Measurements from ENCODE around the gene DSC2.

Gene DSC2

GRCh38 chr18:31112804-31113203 lies 10.6 kb upstream of the DSC2 start:
- no peaks in the 10 kb centered on the region for H3K4me1 ChIP-seq (ENCODE audit: control insufficient read depth, insufficient read depth, low read length)
- no peaks in the 10 kb centered on the region for H3K36me3 ChIP-seq (ENCODE audit: control insufficient read depth, insufficient read depth, low read length)
- no peaks in the 10 kb centered on the region for H3K27me3 ChIP-seq (ENCODE audit: control insufficient read depth, insufficient read depth, low read length)
- H3K27ac ChIP-seq (ENCODE audit: low read depth, low read length), result no peak overlapping the region
- H3K4me3 ChIP-seq (ENCODE audit: low read length), result no peak overlapping the region
- H3K9ac ChIP-seq (ENCODE audit: low read length), result no peak overlapping the region

GRCh38 chr18:31105733-31106132 lies 3.5 kb upstream of the DSC2 start:
- no peak overlapping the region for H3K4me3 ChIP-seq (ENCODE audit: low read length)
- H3K27me3 ChIP-seq (ENCODE audit: control insufficient read depth, insufficient read depth, low read length), result no peaks in the 10 kb centered on the region
- H3K4me1 ChIP-seq (ENCODE audit: control insufficient read depth, insufficient read depth, low read length), result no peaks in the 10 kb centered on the region
- H3K9ac ChIP-seq (ENCODE audit: low read length), result no peak overlapping the region
- H3K36me3 ChIP-seq (ENCODE audit: control insufficient read depth, insufficient read depth, low read length), result no peaks in the 10 kb centered on the region
- H3K27ac ChIP-seq (ENCODE audit: low read depth, low read length), result no peak overlapping the region

- Histone ChIP-seq H3K27me3 (ENCODE audit: control insufficient read depth, insufficient read depth, low read length) (no peaks in the 10 kb centered on the region), H3K9ac (ENCODE audit: low read length) (no peak overlapping the region), H3K4me1 (ENCODE audit: control insufficient read depth, insufficient read depth, low read length) (no peaks in the 10 kb centered on the region), H3K36me3 (ENCODE audit: control insufficient read depth, insufficient read depth, low read length) (no peaks in the 10 kb centered on the region), H3K27ac (ENCODE audit: low read depth, low read length) (no peak overlapping the region), H3K4me3 (ENCODE audit: low read length) (no peak overlapping the region)
These were observed 2.2 kb upstream of the DSC2 start for GRCh38 chr18:31104444-31104843.

- H3K27me3 ChIP-seq (ENCODE audit: control insufficient read depth, insufficient read depth, low read length), result no peaks in the 10 kb centered on the region
- H3K9ac ChIP-seq (ENCODE audit: low read length), result no peak overlapping the region
- no peak overlapping the region for H3K27ac ChIP-seq (ENCODE audit: low read depth, low read length)
- no peaks in the 10 kb centered on the region for H3K36me3 ChIP-seq (ENCODE audit: control insufficient read depth, insufficient read depth, low read length)
- H3K4me3 ChIP-seq (ENCODE audit: low read length), result no peak overlapping the region
- no peaks in the 10 kb centered on the region for H3K4me1 ChIP-seq (ENCODE audit: control insufficient read depth, insufficient read depth, low read length)
These were observed 1.2 kb upstream of the DSC2 start for GRCh38 chr18:31103423-31103822.

- no peaks in the 10 kb centered on the region for H3K4me1 ChIP-seq (ENCODE audit: control insufficient read depth, insufficient read depth, low read length)
These were observed 720 bp upstream of the DSC2 start for GRCh38 chr18:31102941-31103340.

GRCh38 chr18:31101183-31102024 lies 817 bp downstream of the DSC2 start:
- Histone ChIP-seq H3K9ac (ENCODE audit: low read length) (peak overlapping the region; percentile 49), H3K4me1 (ENCODE audit: control insufficient read depth, insufficient read depth, low read length) (no peaks in the 10 kb centered on the region), H3K36me3 (ENCODE audit: control insufficient read depth, insufficient read depth, low read length) (no peaks in the 10 kb centered on the region), H3K4me3 (ENCODE audit: low read length) (peak overlapping the region; percentile 73), H3K27me3 (ENCODE audit: control insufficient read depth, insufficient read depth, low read length) (no peaks in the 10 kb centered on the region), H3K27ac (ENCODE audit: low read depth, low read length) (peak overlapping the region; percentile 55)

More at GRCh38 chr18:31102941-31103340, 720 bp upstream of the DSC2 start:
- no peaks in the 10 kb centered on the region for H3K36me3 ChIP-seq (ENCODE audit: control insufficient read depth, insufficient read depth, low read length)
- H3K27ac ChIP-seq (ENCODE audit: low read depth, low read length), result no peak overlapping the region
- H3K9ac ChIP-seq (ENCODE audit: low read length), result no peak overlapping the region
- no peak overlapping the region for H3K4me3 ChIP-seq (ENCODE audit: low read length)
- H3K27me3 ChIP-seq (ENCODE audit: control insufficient read depth, insufficient read depth, low read length), result no peaks in the 10 kb centered on the region

GRCh38 chr18:31100436-31101182 lies 1.6 kb downstream of the DSC2 start:
- Histone ChIP-seq H3K27me3 (ENCODE audit: control insufficient read depth, insufficient read depth, low read length) (no peaks in the 10 kb centered on the region), H3K27ac (ENCODE audit: low read depth, low read length) (peak overlapping the region; percentile 55), H3K4me1 (ENCODE audit: control insufficient read depth, insufficient read depth, low read length) (no peaks in the 10 kb centered on the region), H3K9ac (ENCODE audit: low read length) (peak overlapping the region; percentile 49), H3K4me3 (ENCODE audit: low read length) (peak overlapping the region; percentile 73), H3K36me3 (ENCODE audit: control insufficient read depth, insufficient read depth, low read length) (no peaks in the 10 kb centered on the region)

- no peaks in the 10 kb centered on the region for H3K4me1 ChIP-seq (ENCODE audit: control insufficient read depth, insufficient read depth, low read length)
- no peak overlapping the region for H3K9ac ChIP-seq (ENCODE audit: low read length)
- H3K27me3 ChIP-seq (ENCODE audit: control insufficient read depth, insufficient read depth, low read length), result no peaks in the 10 kb centered on the region
- no peaks in the 10 kb centered on the region for H3K36me3 ChIP-seq (ENCODE audit: control insufficient read depth, insufficient read depth, low read length)
- H3K27ac ChIP-seq (ENCODE audit: low read depth, low read length), result no peak overlapping the region
- peak overlapping the region; percentile 73 for H3K4me3 ChIP-seq (ENCODE audit: low read length)
These were observed 2.6 kb downstream of the DSC2 start for GRCh38 chr18:31099450-31100230.

- no peaks in the 10 kb centered on the region for H3K36me3 ChIP-seq (ENCODE audit: control insufficient read depth, insufficient read depth, low read length)
- no peak overlapping the region for H3K27ac ChIP-seq (ENCODE audit: low read depth, low read length)
- no peaks in the 10 kb centered on the region for H3K27me3 ChIP-seq (ENCODE audit: control insufficient read depth, insufficient read depth, low read length)
- no peak overlapping the region for H3K9ac ChIP-seq (ENCODE audit: low read length)
- H3K4me3 ChIP-seq (ENCODE audit: low read length), result no peak overlapping the region
- no peaks in the 10 kb centered on the region for H3K4me1 ChIP-seq (ENCODE audit: control insufficient read depth, insufficient read depth, low read length)
These were observed 3.3 kb downstream of the DSC2 start for GRCh38 chr18:31098878-31099277.

- no peaks in the 10 kb centered on the region for H3K36me3 ChIP-seq (ENCODE audit: control insufficient read depth, insufficient read depth, low read length)
- no peaks in the 10 kb centered on the region for H3K4me1 ChIP-seq (ENCODE audit: control insufficient read depth, insufficient read depth, low read length)
- H3K27ac ChIP-seq (ENCODE audit: low read depth, low read length), result no peak overlapping the region
- no peaks in the 10 kb centered on the region for H3K27me3 ChIP-seq (ENCODE audit: control insufficient read depth, insufficient read depth, low read length)
- H3K9ac ChIP-seq (ENCODE audit: low read length), result no peak overlapping the region
- H3K4me3 ChIP-seq (ENCODE audit: low read length), result no peak overlapping the region
These were observed 4.6 kb downstream of the DSC2 start for GRCh38 chr18:31097666-31098065.

GRCh38 chr18:31093880-31094279 lies 8.3 kb downstream of the DSC2 start:
- Histone ChIP-seq H3K4me3 (ENCODE audit: low read length) (no peak overlapping the region), H3K36me3 (ENCODE audit: control insufficient read depth, insufficient read depth, low read length) (no peaks in the 10 kb centered on the region), H3K4me1 (ENCODE audit: control insufficient read depth, insufficient read depth, low read length) (no peaks in the 10 kb centered on the region), H3K9ac (ENCODE audit: low read length) (no peak overlapping the region), H3K27ac (ENCODE audit: low read depth, low read length) (no peak overlapping the region), H3K27me3 (ENCODE audit: control insufficient read depth, insufficient read depth, low read length) (no peaks in the 10 kb centered on the region)

- Histone ChIP-seq H3K4me1 (ENCODE audit: control insufficient read depth, insufficient read depth, low read length) (no peaks in the 10 kb centered on the region), H3K9ac (ENCODE audit: low read length) (no peak overlapping the region), H3K36me3 (ENCODE audit: control insufficient read depth, insufficient read depth, low read length) (no peaks in the 10 kb centered on the region), H3K27ac (ENCODE audit: low read depth, low read length) (no peak overlapping the region), H3K27me3 (ENCODE audit: control insufficient read depth, insufficient read depth, low read length) (no peaks in the 10 kb centered on the region), H3K4me3 (ENCODE audit: low read length) (no peak overlapping the region)
These were observed 8.9 kb downstream of the DSC2 start for GRCh38 chr18:31093294-31093693.

Data from rectal smooth muscle tissue (tissue), 1 donor.